Cortex of kidney (tissue), 1 donor: ENCODE data around the gene GAREM2.

Source experiments
- DNase-seq: peaks from one replicate; lab custom pipeline; 2025; lab: John Stamatoyannopoulos, UW

GAREM2 gene

GRCh38 chr2:26187537-26188104, 14.7 kb downstream of the GAREM2 start:
- DNase-seq, result no peak

GRCh38 chr2:26189123-26189522, 16.2 kb downstream of the GAREM2 start:
- DNase-seq, result no peak

- DNase-seq, result no peak
Observed at GRCh38 chr2:26189751-26190150, 16.9 kb downstream of the GAREM2 start.

- no peak for DNase-seq
Observed at GRCh38 chr2:26190369-26190768, 17.5 kb downstream of the GAREM2 start.

- no peak for DNase-seq
Observed at GRCh38 chr2:26191316-26192159, 18.6 kb downstream of the GAREM2 start.

- no peak for DNase-seq
Observed at GRCh38 chr2:26193578-26194231, 20.8 kb downstream of the GAREM2 start.

GRCh38 chr2:26195040-26195984, 22.4 kb downstream of the GAREM2 start:
- DNase-seq, result no peak

GRCh38 chr2:26196683-26197418, 24.0 kb downstream of the GAREM2 start:
- DNase-seq, result no peak

GRCh38 chr2:26197516-26197915, 24.6 kb downstream of the GAREM2 start:
- DNase-seq, result no peak

GRCh38 chr2:26202981-26203490, 30.1 kb downstream of the GAREM2 start:
- DNase-seq, result no peak

- no peak for DNase-seq
Observed at GRCh38 chr2:26203906-26204305, 31.0 kb downstream of the GAREM2 start.

- DNase-seq, result no peak
Observed at GRCh38 chr2:26212011-26212410, 39.1 kb downstream of the GAREM2 start.

- no peak for DNase-seq
Observed at GRCh38 chr2:26214759-26215158, 41.9 kb downstream of the GAREM2 start.

GRCh38 chr2:26215833-26216232, 42.9 kb downstream of the GAREM2 start:
- no peak for DNase-seq

- no peak for DNase-seq
Observed at GRCh38 chr2:26216587-26216986, 43.7 kb downstream of the GAREM2 start.

GRCh38 chr2:26217720-26218119, 44.8 kb downstream of the GAREM2 start:
- no peak for DNase-seq

GRCh38 chr2:26223018-26223417, 50.1 kb downstream of the GAREM2 start:
- DNase-seq, result no peak

GRCh38 chr2:26224095-26224494, 51.2 kb downstream of the GAREM2 start:
- no peak for DNase-seq

GRCh38 chr2:26229595-26229994, 56.7 kb downstream of the GAREM2 start:
- DNase-seq, result no peak

GRCh38 chr2:26230806-26231205, 57.9 kb downstream of the GAREM2 start:
- DNase-seq, result no peak

- no peak for DNase-seq
Observed at GRCh38 chr2:26235089-26235488, 62.2 kb downstream of the GAREM2 start.
